B cell (primary cell): ENCODE measurements around the gene CASKIN2. TPM values are rescaled to one million over a fixed set of nuclear protein-coding genes. Genes with fewer than 3 reads are reported as not detected.

Experiments
- ATAC-seq: fragments of 200-7000 bp; cut with Tn5 transposase; one replicate; pipeline ENCODE4 v1.10.0; 2021; ENCODE audit warnings: low read depth, mild to moderate bottlenecking, moderate number of reproducible peaks, moderate library complexity
- CTCF ChIA-PET: fragments of 350-600 bp; sonication (Branson Sonifier 250); formaldehyde crosslinking; loops from one replicate; lab custom pipeline; 2021; ENCODE audit warnings: antibody characterized with exemption, inconsistent platforms; lab: Charles Lee
- POLR2A ChIA-PET: fragments of 350-600 bp; sonication (Branson Sonifier 250); formaldehyde crosslinking; loops from one replicate; lab custom pipeline; 2021; ENCODE audit warnings: antibody characterized with exemption; lab: Charles Lee
- DNase-seq: peaks from one replicate; pipeline ENCODE4 v3.0.0; 2013
- H2AFZ ChIP-seq: 2 replicates; pipeline ENCODE4 v1.6.1; 2012; ENCODE audit warnings: mild to moderate bottlenecking, low read depth, low read length; ENCODE audit not compliant: insufficient read depth, poor library complexity, severe bottlenecking
- H3K27ac ChIP-seq, 2 donors: 1 replicate in 1 of 2; 2 replicates in 1 of 2; pipeline ENCODE4 v1.5.1; 2012 to 2013; ENCODE audit warnings: low read length in 2 of 2, mild to moderate bottlenecking in 2 of 2, moderate library complexity in 1 of 2
- H3K27me3 ChIP-seq, 4 experiments: fragments of 200-600 bp in 1 of 4; sonication (generic) in 1 of 4; replicated peaks in 1 of 4; 1 replicate in 2 of 4; 2 replicates in 2 of 4; pipeline versions ENCODE4 v1.6.1 to v1.7.0; 2013 to 2016; ENCODE audit warnings: low read length in 3 of 4, mild to moderate bottlenecking in 2 of 4, mixed read lengths in 1 of 4, moderate library complexity in 1 of 4; ENCODE audit not compliant: insufficient read depth in 4 of 4, control insufficient read depth in 3 of 4; ENCODE audit errors: control extremely low read depth in 1 of 4
- H3K36me3 ChIP-seq, 2 experiments: replicated peaks in 1 of 2; 1 replicate in 1 of 2; 2 replicates in 1 of 2; pipeline versions ENCODE4 v1.6.1 to v1.7.1; 2013; ENCODE audit warnings: low read length in 1 of 2; ENCODE audit not compliant: insufficient read depth in 2 of 2, control insufficient read depth in 1 of 2; ENCODE audit errors: control extremely low read depth in 1 of 2, extremely low read depth in 1 of 2
- H3K4me1 ChIP-seq, 2 donors: fragments of 200-600 bp in 1 of 2; sonication (generic) in 1 of 2; 1 replicate in 1 of 2; 2 replicates in 1 of 2; pipeline versions ENCODE4 v1.5.1 to v1.6.1; 2013 to 2017; ENCODE audit warnings: low read length in 2 of 2; ENCODE audit not compliant: control insufficient read depth in 2 of 2, insufficient read depth in 2 of 2
- H3K4me2 ChIP-seq: replicated peaks from 2 replicates; pipeline ENCODE3; 2012; ENCODE audit warnings: mild to moderate bottlenecking, low read depth, low read length; ENCODE audit not compliant: poor library complexity, severe bottlenecking
- H3K4me3 ChIP-seq, 5 experiments: fragments of 200-600 bp in 1 of 5; sonication (generic) in 1 of 5; 1 replicate in 3 of 5; 2 replicates in 2 of 5; pipeline versions ENCODE4 v1.5.1 to v1.7.0; 2011 to 2016; ENCODE audit warnings: low read length in 4 of 5, mild to moderate bottlenecking in 4 of 5, low read depth in 2 of 5, control low read depth in 1 of 5, moderate library complexity in 1 of 5; ENCODE audit not compliant: insufficient read depth in 1 of 5; ENCODE audit errors: control extremely low read depth in 1 of 5, extremely low read depth in 1 of 5
- H3K79me2 ChIP-seq: fragments of 200-600 bp; sonication (generic); one replicate; pipeline ENCODE4 v1.6.0; 2016; ENCODE audit warnings: low read length; ENCODE audit not compliant: control insufficient read depth, insufficient read depth
- H3K9ac ChIP-seq: fragments of 200-600 bp; sonication (generic); 2 replicates; pipeline ENCODE4 v1.6.1; 2017; ENCODE audit warnings: mild to moderate bottlenecking, low read length, moderate library complexity
- H3K9me3 ChIP-seq, 3 donors: one replicate each; pipeline versions ENCODE4 v1.6.1 to v1.7.1; 2013; ENCODE audit warnings: low read length in 2 of 3; ENCODE audit not compliant: control insufficient read depth in 2 of 3, insufficient read depth in 1 of 3; ENCODE audit errors: control extremely low read depth in 1 of 3
- H4K20me1 ChIP-seq: 2 replicates; pipeline ENCODE4 v1.6.0; 2012; ENCODE audit warnings: mild to moderate bottlenecking, low read length; ENCODE audit not compliant: insufficient read depth, control insufficient read depth, poor library complexity, severe bottlenecking
- H3K27ac Mint-ChIP-seq: one replicate; pipeline ENCODE4 v1.8.0; 2021; ENCODE audit warnings: mixed read lengths
- H3K27me3 Mint-ChIP-seq: one replicate; pipeline ENCODE4 v1.8.0; 2021; ENCODE audit warnings: mixed read lengths
- H3K4me1 Mint-ChIP-seq: one replicate; pipeline ENCODE4 v1.8.0; 2021; ENCODE audit warnings: mixed read lengths
- H3K4me3 Mint-ChIP-seq: one replicate; pipeline ENCODE4 v1.8.0; 2021; ENCODE audit warnings: mixed read lengths
- H3K9me3 Mint-ChIP-seq: one replicate; pipeline ENCODE4 v1.8.0; 2022; ENCODE audit warnings: mixed read lengths; ENCODE audit not compliant: insufficient read depth
- EZH2 ChIP-seq: IDR thresholded peaks from 2 replicates; pipeline ENCODE4 v1.6.1; 2012; ENCODE audit warnings: borderline replicate concordance, low read depth, mild to moderate bottlenecking, moderate library complexity, low read length; ENCODE audit not compliant: insufficient read depth, poor library complexity, severe bottlenecking
- WGBS: methylation state at CpG from one replicate; pipeline ENCODE4 v1.1.5; 2013; ENCODE audit warnings: missing lambda C conversion rate; ENCODE audit not compliant: insufficient coverage; 5-methylcytosine and 5-hydroxymethylcytosine counted together
- intact Hi-C: fragments of 100-400 bp; cut with micrococcal nuclease; formaldehyde crosslinking; loops from one replicate; pipeline ENCODE4 v1.10.0; 2022
- polyA plus RNA-seq: library from polyadenylated mRNA; depleted of rRNA; stranded (reverse); fragments of >200 nt; gene quantifications from 2 replicates; pipeline ENCODE4 v1.2.3, GENCODE V29; 2012
- total RNA-seq, 2 donors: library from RNA; stranded (reverse); fragments of 120-200 nt in 1 of 2; gene quantifications; 1 replicate in 1 of 2; 2 replicates in 1 of 2; pipeline versions ENCODE4 v1.2.3 to v1.2.4, GENCODE V29; 2013 to 2022
- TF ChIP-seq, protein P1 (sequence below): fragments of 200-600 bp; IDR thresholded peaks from one replicate; pipeline ENCODE4 v1.8.0; 2022; ENCODE audit warnings: antibody characterized with exemption, mild to moderate bottlenecking

Gene CASKIN2
- total and polyA plus RNA-seq, 2 donors (not counting 1 experiment from before 2014, with no cell fraction given), result 0.37 to 1.00 TPM

DNA sequence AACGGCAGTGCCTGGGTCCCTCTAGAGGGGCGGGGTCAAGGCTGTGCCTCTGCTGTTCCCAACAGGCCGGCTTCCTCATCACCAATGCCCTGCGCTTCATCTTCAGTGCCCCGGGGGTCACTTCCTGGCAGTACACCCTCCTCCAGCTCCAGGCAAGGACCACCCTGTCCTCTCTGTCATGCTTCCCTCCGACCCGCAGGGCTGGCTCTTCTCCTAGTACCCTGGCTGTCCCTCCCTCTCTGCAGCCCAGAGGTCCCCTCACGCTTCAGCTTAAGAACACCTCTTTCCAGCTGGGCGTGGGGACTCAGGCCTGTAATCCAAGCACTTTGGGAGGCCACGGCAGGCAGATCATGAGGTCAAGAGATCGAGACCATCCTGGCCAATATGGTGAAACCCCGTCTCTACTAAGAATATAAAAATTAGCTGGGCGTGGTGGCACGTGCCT is 25.8 kb downstream of the CASKIN2 start:
- ChIA-PET POLR2A (no interaction called here), CTCF (no interaction called here)
- no peak overlapping the region for H3K4me3 Mint-ChIP-seq
- H3K4me1 ChIP-seq, result peaks cover 15 to 19% of the 10 kb centered on the region in 2 donors
- H3K79me2 ChIP-seq, result peaks cover 5% of the 10 kb centered on the region
- no peak overlapping the region for H3K9ac ChIP-seq
- H3K27ac Mint-ChIP-seq, result peak overlapping the region; percentile 37
- no peak overlapping the region for H2AFZ ChIP-seq
- TF ChIP-seq, protein P1, sequence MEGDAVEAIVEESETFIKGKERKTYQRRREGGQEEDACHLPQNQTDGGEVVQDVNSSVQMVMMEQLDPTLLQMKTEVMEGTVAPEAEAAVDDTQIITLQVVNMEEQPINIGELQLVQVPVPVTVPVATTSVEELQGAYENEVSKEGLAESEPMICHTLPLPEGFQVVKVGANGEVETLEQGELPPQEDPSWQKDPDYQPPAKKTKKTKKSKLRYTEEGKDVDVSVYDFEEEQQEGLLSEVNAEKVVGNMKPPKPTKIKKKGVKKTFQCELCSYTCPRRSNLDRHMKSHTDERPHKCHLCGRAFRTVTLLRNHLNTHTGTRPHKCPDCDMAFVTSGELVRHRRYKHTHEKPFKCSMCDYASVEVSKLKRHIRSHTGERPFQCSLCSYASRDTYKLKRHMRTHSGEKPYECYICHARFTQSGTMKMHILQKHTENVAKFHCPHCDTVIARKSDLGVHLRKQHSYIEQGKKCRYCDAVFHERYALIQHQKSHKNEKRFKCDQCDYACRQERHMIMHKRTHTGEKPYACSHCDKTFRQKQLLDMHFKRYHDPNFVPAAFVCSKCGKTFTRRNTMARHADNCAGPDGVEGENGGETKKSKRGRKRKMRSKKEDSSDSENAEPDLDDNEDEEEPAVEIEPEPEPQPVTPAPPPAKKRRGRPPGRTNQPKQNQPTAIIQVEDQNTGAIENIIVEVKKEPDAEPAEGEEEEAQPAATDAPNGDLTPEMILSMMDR, result no peak
- no peak for TF ChIP-seq EZH2
- H3K27ac ChIP-seq, result no peak overlapping the region
- WGBS, result 88% methylated on average over 12 of the region's 14 CpGs
- no peaks in the 10 kb centered on the region for H3K9me3 ChIP-seq
- no peak overlapping the region for H3K4me3 ChIP-seq
- no peaks in the 10 kb centered on the region for H3K27me3 ChIP-seq
- no peak overlapping the region for H3K4me2 ChIP-seq
- intact Hi-C loops, result no loop called here
- no peaks in the 10 kb centered on the region for H3K9me3 Mint-ChIP-seq
- H3K27me3 Mint-ChIP-seq, result no peaks in the 10 kb centered on the region
- DNase-seq (no peak), ATAC-seq (no peak)
- H4K20me1 ChIP-seq, result no peaks in the 10 kb centered on the region
- H3K36me3 ChIP-seq, result peaks cover 0 to 38% of the 10 kb centered on the region in 2 experiments
- H3K4me1 Mint-ChIP-seq, result peaks cover 21% of the 10 kb centered on the region

DNA sequence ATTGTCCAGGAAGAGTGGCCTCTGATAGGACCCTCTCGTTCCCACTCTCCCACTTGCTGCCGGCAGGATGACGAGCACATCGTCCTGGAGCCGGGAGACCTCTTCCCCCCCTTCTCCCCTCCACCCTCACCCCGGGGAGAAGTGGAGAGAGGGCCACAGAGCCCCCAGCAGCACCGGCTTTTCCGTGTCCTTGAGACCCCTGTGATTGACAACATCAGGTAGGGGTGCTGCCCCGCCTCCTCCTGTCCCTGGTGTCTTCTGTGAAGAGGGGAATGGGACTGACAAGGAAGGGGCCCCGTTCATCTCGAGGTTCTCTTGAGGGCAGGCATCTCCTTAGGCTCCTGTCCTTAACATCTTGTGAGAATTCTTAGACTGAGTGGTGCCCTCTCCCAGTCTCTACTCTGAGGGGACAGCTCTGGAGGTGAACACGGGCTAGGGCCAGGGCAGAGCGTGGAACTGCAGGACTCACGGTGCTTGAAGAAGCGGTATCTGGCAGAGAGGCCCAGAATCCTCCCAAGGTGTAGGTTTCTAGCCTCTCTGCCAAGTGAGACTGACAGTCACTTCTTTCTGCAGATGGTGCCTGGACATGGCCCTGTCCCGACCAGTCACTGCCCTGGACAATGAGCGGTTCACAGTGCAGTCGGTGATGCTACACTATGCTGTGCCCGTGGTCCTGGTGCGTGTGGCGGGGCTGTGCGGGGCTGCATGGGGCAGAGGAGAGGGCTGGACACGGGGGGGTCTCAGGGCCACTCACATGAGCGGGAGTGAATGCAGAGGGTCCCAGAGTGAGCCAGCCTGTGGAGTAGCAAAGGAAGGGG is 26.4 kb downstream of the CASKIN2 start:
- no peaks in the 10 kb centered on the region for H3K9me3 Mint-ChIP-seq
- CTCF ChIA-PET, result no interaction called here

More for the DNA sequence above, 26.4 kb downstream of the CASKIN2 start:
- Histone ChIP-seq H2AFZ (no peak overlapping the region), H3K4me3 (no peak overlapping the region), H3K79me2 (peaks cover 5% of the 10 kb centered on the region), H4K20me1 (no peaks in the 10 kb centered on the region), H3K27me3 (no peaks in the 10 kb centered on the region), H3K9ac (no peak overlapping the region), H3K9me3 (no peaks in the 10 kb centered on the region), H3K27ac (no peak overlapping the region), H3K4me1 (peaks cover 15 to 19% of the 10 kb centered on the region in 2 donors), H3K4me2 (no peak overlapping the region), H3K36me3 (peaks cover 0 to 32% of the 10 kb centered on the region in 2 experiments)
- WGBS, result 97% methylated on average over 18 of the region's 24 CpGs
- DNase-seq, result no peak
- intact Hi-C loops, result no loop called here
- H3K4me1 Mint-ChIP-seq, result peaks cover 21% of the 10 kb centered on the region
- H3K27me3 Mint-ChIP-seq, result no peaks in the 10 kb centered on the region
- peak overlapping the region; percentile 10 for H3K27ac Mint-ChIP-seq
- no peak for ATAC-seq
- POLR2A ChIA-PET, result no interaction called here
- TF ChIP-seq EZH2, result no peak
- H3K4me3 Mint-ChIP-seq, result no peak overlapping the region
